Muscle of arm (tissue), 12 donors: Measurements from ENCODE around the gene CMC4. TPM values are rescaled to one million over a fixed set of nuclear protein-coding genes. Genes with fewer than 3 reads are reported as not detected.

Experiments used
- polyA plus RNA-seq, 12 donors: library from polyadenylated mRNA; unstranded; fragments of 120-200 nt; gene quantifications; one replicate each; pipeline ENCODE4 v1.2.1, GENCODE V29; 2013; ENCODE audit not compliant: insufficient read length in 12 of 12

CMC4 gene
- polyA plus RNA-seq, 12 donors: 4.7 to 14.1 (median 8.0) TPM; not detected in 1

Other genes starting within 250 kb of the CMC4 start
- gene SMIM9, start 236.5 kb downstream of the CMC4 start, polyA plus RNA-seq: not detected
- gene F8A1, start 184.8 kb downstream of the CMC4 start, polyA plus RNA-seq: 10 to 100 TPM in 6 of 12 donors, 1 to 10 TPM in 5, not detected in 1; 6.1 to 29.8 (median 10.6) TPM
- 1 to 10 TPM in 11 of 12 donors, not detected in 1; 1.8 to 8.4 (median 5.4) TPM for gene F8, start 48.4 kb downstream of the CMC4 start, polyA plus RNA-seq
- gene FUNDC2, start 44.3 kb downstream of the CMC4 start, polyA plus RNA-seq: 100 to 1,000 TPM in 9 of 12 donors, 10 to 100 TPM in 2, not detected in 1; 97.6 to 157 (median 139) TPM
- 10 to 100 TPM in 10 of 12 donors, not detected in 2; 13.2 to 21.0 (median 17.5) TPM for gene MTCP1, start within 50 bp of the CMC4 start, polyA plus RNA-seq
- gene BRCC3, start 372 bp upstream of the CMC4 start, polyA plus RNA-seq: 10 to 100 TPM in 11 of 12 donors, not detected in 1; 15.4 to 19.8 (median 17.3) TPM
- gene VBP1, start 145.3 kb upstream of the CMC4 start, polyA plus RNA-seq: 10 to 100 TPM in 11 of 12 donors, not detected in 1; 37.9 to 79.7 (median 73.4) TPM
- under 1 TPM in 10 of 12 donors, not detected in 2; 0.39 to 0.72 (median 0.49) TPM for gene RAB39B, start 193.4 kb upstream of the CMC4 start, polyA plus RNA-seq